ENCODE data around the gene PCNX2. TPM values are rescaled to one million over a fixed set of nuclear protein-coding genes. Genes with fewer than 3 reads are reported as not detected.

The PCNX2 gene
- total and polyA plus RNA-seq, 10 of the 15 experiments (the other 5 are each of a cell fraction or from before 2014, with no cell fraction given), result 2.1 to 16.4 (median 8.1) TPM

DNA sequence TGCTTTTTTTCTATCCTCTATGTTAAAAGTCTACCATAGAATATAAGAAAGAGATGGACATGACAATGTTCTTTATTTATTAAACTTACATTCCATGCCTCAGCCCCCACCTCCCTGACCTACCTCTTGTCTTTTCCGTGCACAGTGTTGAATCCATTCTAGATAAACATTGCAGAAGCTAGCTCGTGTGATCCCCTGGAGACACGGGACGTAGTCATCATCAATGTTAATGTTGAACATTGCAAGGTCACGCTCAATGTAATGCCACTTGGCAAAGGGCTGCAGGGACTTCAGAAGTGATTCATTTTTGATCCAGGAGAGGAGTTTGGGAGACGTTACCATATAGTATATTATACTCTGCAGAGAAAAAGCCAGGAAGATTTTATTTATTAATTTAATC is 278.7 kb downstream of the PCNX2 start:
- Histone ChIP-seq H2AFZ (ENCODE audit: control insufficient read depth, low read depth, low read length) (no peak overlapping the region), H3K36me3 (ENCODE audit: control insufficient read depth in 2 of 2, insufficient read depth in 2 of 2, low read length in 1 of 2) (no peaks in the 10 kb centered on the region), H3K27me3 (replicated peaks in 1 of 2; ENCODE audit: control insufficient read depth in 2 of 2, insufficient read depth in 2 of 2, low read length in 1 of 2) (no peaks in the 10 kb centered on the region), H3K27ac (ENCODE audit: control insufficient read depth, insufficient read depth) (no peak overlapping the region), H4K20me1 (ENCODE audit: control insufficient read depth, insufficient read depth) (no peaks in the 10 kb centered on the region), H3K9ac (ENCODE audit: control insufficient read depth, insufficient read depth, low read length) (no peak overlapping the region), H3K4me1 (ENCODE audit: control insufficient read depth, insufficient read depth, low read length) (0 out of 2 replicates have a peak, but pooled peaks cover 5% of the 10 kb centered on the region), H3K9me3 (replicated peaks; ENCODE audit: control insufficient read depth, insufficient read depth, low read length) (no peaks in the 10 kb centered on the region), H3K4me2 (ENCODE audit: control insufficient read depth, insufficient read depth) (no peak overlapping the region), H3K4me3 (no peak overlapping the region), H3K79me2 (ENCODE audit: control insufficient read depth, insufficient read depth, low read length) (no peaks in the 10 kb centered on the region)
- RAD21 ChIA-PET (ENCODE audit: unreplicated experiment), result interaction anchor here (1.4 kb wide), 1 partner anchor 16 kb away, joined by 3 read pairs; no protein-coding TSS in a partner anchor
- intact Hi-C loops (cut with micrococcal nuclease; ENCODE audit: unreplicated experiment), result no loop called here
- SMC1A ChIA-PET (ENCODE audit: uncharacterized antibody, unreplicated experiment), result no interaction called here
- no TSS peak for BruUV-seq (replicated peaks)
- no peak for TF ChIP-seq ZNF622 (IDR thresholded peaks at IDR 0.05)
- TF ChIP-seq, protein P1, sequence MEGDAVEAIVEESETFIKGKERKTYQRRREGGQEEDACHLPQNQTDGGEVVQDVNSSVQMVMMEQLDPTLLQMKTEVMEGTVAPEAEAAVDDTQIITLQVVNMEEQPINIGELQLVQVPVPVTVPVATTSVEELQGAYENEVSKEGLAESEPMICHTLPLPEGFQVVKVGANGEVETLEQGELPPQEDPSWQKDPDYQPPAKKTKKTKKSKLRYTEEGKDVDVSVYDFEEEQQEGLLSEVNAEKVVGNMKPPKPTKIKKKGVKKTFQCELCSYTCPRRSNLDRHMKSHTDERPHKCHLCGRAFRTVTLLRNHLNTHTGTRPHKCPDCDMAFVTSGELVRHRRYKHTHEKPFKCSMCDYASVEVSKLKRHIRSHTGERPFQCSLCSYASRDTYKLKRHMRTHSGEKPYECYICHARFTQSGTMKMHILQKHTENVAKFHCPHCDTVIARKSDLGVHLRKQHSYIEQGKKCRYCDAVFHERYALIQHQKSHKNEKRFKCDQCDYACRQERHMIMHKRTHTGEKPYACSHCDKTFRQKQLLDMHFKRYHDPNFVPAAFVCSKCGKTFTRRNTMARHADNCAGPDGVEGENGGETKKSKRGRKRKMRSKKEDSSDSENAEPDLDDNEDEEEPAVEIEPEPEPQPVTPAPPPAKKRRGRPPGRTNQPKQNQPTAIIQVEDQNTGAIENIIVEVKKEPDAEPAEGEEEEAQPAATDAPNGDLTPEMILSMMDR (IDR thresholded peaks at IDR 0.05 in 2 of 3, conservative IDR thresholded peaks at IDR 0.05 in 1 of 3; ENCODE audit: control insufficient read depth in 2 of 3, extremely low read depth in 1 of 3, insufficient read depth in 1 of 3, low read depth in 3 of 3, low read length in 3 of 3), result no peak
- 67% methylated on average over 6 of the region's 6 CpGs for WGBS (ENCODE audit: insufficient coverage, insufficient replicate concordance, low lambda C conversion rate, missing lambda C conversion rate)
- CTCF ChIA-PET, result no interaction called here
- ATAC-seq (no peak), DNase-seq (ENCODE audit: low read depth, low spot score) (no peak), FAIRE-seq (no peak)
- in situ Hi-C loops (cut with MboI), result no loop called here
- POLR2A ChIA-PET, result no interaction called here

DNA sequence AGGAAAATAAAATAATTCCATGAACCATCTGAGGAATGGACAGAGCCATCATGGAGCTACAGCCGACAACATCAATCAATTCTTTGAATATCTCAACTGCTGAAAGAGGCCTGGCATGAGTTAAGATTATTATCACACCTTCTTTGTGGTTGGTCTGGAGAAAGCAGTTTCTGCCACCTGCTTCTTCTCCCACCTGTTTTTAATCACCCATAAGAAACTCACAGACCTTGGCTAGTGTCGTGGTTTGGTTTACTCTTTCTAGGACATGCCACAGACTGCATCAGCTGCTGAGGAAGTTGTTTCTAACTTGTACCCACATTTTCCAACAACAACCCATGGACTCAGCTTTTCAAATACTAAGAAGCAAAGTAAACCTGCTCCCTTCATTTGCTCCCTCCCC is 279.6 kb downstream of the PCNX2 start:
- ATAC-seq, result peak; percentile 82
- in situ Hi-C loops (cut with MboI), result no loop called here
- no peak overlapping the region for H3K27ac ChIP-seq (ENCODE audit: control insufficient read depth, insufficient read depth)

More for the DNA sequence above, 279.6 kb downstream of the PCNX2 start:
- ChIA-PET SMC1A (ENCODE audit: uncharacterized antibody, unreplicated experiment) (no interaction called here), CTCF (no interaction called here), RAD21 (ENCODE audit: unreplicated experiment) (interaction anchor here (1.4 kb wide), 1 partner anchor 16 kb away, joined by 3 read pairs; no protein-coding TSS in a partner anchor), POLR2A (no interaction called here)
- intact Hi-C loops (cut with micrococcal nuclease; ENCODE audit: unreplicated experiment), result no loop called here
- H3K4me1 ChIP-seq (ENCODE audit: control insufficient read depth, insufficient read depth, low read length), result 0 out of 2 replicates have a peak, but pooled peaks cover 5% of the 10 kb centered on the region
- H3K9me3 ChIP-seq (replicated peaks; ENCODE audit: control insufficient read depth, insufficient read depth, low read length), result no peaks in the 10 kb centered on the region
- no peaks in the 10 kb centered on the region for H3K36me3 ChIP-seq (ENCODE audit: control insufficient read depth in 2 of 2, insufficient read depth in 2 of 2, low read length in 1 of 2)
- no TSS peak for BruUV-seq (replicated peaks)
- DNase-seq (ENCODE audit: low read depth, low spot score), result no peak
- H3K4me2 ChIP-seq (ENCODE audit: control insufficient read depth, insufficient read depth), result no peak overlapping the region; the same call in 1 of the 2 replicates
- H4K20me1 ChIP-seq (ENCODE audit: control insufficient read depth, insufficient read depth), result no peaks in the 10 kb centered on the region
- H3K9ac ChIP-seq (ENCODE audit: control insufficient read depth, insufficient read depth, low read length), result no peak overlapping the region
- WGBS (ENCODE audit: insufficient coverage, insufficient replicate concordance, low lambda C conversion rate, missing lambda C conversion rate), result 50% methylated on average over 2 of the region's 2 CpGs
- FAIRE-seq, result no peak
- no peaks in the 10 kb centered on the region for H3K27me3 ChIP-seq (replicated peaks in 1 of 2; ENCODE audit: control insufficient read depth in 2 of 2, insufficient read depth in 2 of 2, low read length in 1 of 2)
- H2AFZ ChIP-seq (ENCODE audit: control insufficient read depth, low read depth, low read length), result no peak overlapping the region
- no peaks in the 10 kb centered on the region for H3K79me2 ChIP-seq (ENCODE audit: control insufficient read depth, insufficient read depth, low read length)
- TF ChIP-seq, protein P2, sequence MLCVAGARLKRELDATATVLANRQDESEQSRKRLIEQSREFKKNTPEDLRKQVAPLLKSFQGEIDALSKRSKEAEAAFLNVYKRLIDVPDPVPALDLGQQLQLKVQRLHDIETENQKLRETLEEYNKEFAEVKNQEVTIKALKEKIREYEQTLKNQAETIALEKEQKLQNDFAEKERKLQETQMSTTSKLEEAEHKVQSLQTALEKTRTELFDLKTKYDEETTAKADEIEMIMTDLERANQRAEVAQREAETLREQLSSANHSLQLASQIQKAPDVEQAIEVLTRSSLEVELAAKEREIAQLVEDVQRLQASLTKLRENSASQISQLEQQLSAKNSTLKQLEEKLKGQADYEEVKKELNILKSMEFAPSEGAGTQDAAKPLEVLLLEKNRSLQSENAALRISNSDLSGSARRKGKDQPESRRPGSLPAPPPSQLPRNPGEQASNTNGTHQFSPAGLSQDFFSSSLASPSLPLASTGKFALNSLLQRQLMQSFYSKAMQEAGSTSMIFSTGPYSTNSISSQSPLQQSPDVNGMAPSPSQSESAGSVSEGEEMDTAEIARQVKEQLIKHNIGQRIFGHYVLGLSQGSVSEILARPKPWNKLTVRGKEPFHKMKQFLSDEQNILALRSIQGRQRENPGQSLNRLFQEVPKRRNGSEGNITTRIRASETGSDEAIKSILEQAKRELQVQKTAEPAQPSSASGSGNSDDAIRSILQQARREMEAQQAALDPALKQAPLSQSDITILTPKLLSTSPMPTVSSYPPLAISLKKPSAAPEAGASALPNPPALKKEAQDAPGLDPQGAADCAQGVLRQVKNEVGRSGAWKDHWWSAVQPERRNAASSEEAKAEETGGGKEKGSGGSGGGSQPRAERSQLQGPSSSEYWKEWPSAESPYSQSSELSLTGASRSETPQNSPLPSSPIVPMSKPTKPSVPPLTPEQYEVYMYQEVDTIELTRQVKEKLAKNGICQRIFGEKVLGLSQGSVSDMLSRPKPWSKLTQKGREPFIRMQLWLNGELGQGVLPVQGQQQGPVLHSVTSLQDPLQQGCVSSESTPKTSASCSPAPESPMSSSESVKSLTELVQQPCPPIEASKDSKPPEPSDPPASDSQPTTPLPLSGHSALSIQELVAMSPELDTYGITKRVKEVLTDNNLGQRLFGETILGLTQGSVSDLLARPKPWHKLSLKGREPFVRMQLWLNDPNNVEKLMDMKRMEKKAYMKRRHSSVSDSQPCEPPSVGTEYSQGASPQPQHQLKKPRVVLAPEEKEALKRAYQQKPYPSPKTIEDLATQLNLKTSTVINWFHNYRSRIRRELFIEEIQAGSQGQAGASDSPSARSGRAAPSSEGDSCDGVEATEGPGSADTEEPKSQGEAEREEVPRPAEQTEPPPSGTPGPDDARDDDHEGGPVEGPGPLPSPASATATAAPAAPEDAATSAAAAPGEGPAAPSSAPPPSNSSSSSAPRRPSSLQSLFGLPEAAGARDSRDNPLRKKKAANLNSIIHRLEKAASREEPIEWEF (IDR thresholded peaks at IDR 0.05; ENCODE audit: insufficient replicate concordance, low read depth, low read length), result no peak
- TF ChIP-seq TCF3 (IDR thresholded peaks at IDR 0.05; ENCODE audit: borderline replicate concordance, insufficient read depth, low read depth, low read length), result 0 out of 2 replicates have a peak, but pooled peaks have one; percentile 27
- no peak for TF ChIP-seq NFYA (IDR thresholded peaks at IDR 0.05; ENCODE audit: borderline replicate concordance, low read depth, low read length)
- TF ChIP-seq, protein P3, sequence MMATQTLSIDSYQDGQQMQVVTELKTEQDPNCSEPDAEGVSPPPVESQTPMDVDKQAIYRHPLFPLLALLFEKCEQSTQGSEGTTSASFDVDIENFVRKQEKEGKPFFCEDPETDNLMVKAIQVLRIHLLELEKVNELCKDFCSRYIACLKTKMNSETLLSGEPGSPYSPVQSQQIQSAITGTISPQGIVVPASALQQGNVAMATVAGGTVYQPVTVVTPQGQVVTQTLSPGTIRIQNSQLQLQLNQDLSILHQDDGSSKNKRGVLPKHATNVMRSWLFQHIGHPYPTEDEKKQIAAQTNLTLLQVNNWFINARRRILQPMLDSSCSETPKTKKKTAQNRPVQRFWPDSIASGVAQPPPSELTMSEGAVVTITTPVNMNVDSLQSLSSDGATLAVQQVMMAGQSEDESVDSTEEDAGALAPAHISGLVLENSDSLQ (IDR thresholded peaks at IDR 0.05), result no peak
- TF ChIP-seq NFXL1 (IDR thresholded peaks at IDR 0.05; ENCODE audit: borderline replicate concordance), result no peak
- H3K4me3 ChIP-seq, result no peak overlapping the region

Data from GM12878 (cell line).